H1 (cell line): Measurements from ENCODE around the gene SPIB. TPM values are rescaled to one million over a fixed set of nuclear protein-coding genes. Genes with fewer than 3 reads are reported as not detected.

Experiments used
- CTCF ChIA-PET: fragments of 300-600 bp; sonication (Branson Sonifier 250); formaldehyde crosslinking; loops from one replicate; lab custom pipeline; 2021; ENCODE audit not compliant: partially characterized antibody; lab: Charles Lee
- POLR2A ChIA-PET: fragments of 300-600 bp; sonication (Branson Sonifier 250); formaldehyde crosslinking; loops from one replicate; lab custom pipeline; 2021; ENCODE audit warnings: inconsistent platforms; ENCODE audit not compliant: partially characterized antibody; lab: Charles Lee
- DNase-seq, 2 experiments: peaks; one replicate each; pipeline versions ENCODE4 v3.0.0 to v3.0.0-alpha.2; 2010 to 2022; ENCODE audit warnings: low spot score in 2 of 2, low read depth in 1 of 2, mixed read lengths in 1 of 2
- FAIRE-seq: peaks from 2 replicates; lab custom pipeline; 2011; peaks lifted over from hg19 to GRCh38; lab: Jason Lieb, UNC
- H2AFZ ChIP-seq: 2 replicates; pipeline ENCODE4 v1.8.1; 2012; ENCODE audit warnings: low read length, inconsistent platforms
- H2AK5ac ChIP-seq: 2 replicates; pipeline ENCODE4 v1.6.1; 2013; ENCODE audit warnings: low read depth, low read length
- H2BK120ac ChIP-seq: replicated peaks from 2 replicates; pipeline ENCODE3; 2013; ENCODE audit warnings: low read depth, low read length, inconsistent platforms
- H2BK12ac ChIP-seq: 2 replicates; pipeline ENCODE4 v1.6.1; 2013; ENCODE audit warnings: low read depth, low read length
- H2BK15ac ChIP-seq: 2 replicates; pipeline ENCODE4 v1.6.1; 2013; ENCODE audit warnings: low read length
- H2BK20ac ChIP-seq: 2 replicates; pipeline ENCODE4 v1.6.1; 2013; ENCODE audit warnings: low read length
- H2BK5ac ChIP-seq: 2 replicates; pipeline ENCODE4 v1.6.1; 2013; ENCODE audit warnings: low read depth, low read length
- H3K14ac ChIP-seq: 2 replicates; pipeline ENCODE4 v1.6.1; 2013; ENCODE audit warnings: inconsistent platforms; ENCODE audit not compliant: insufficient read length
- H3K18ac ChIP-seq: 2 replicates; pipeline ENCODE4 v1.6.1; 2013; ENCODE audit warnings: low read length; ENCODE audit errors: extremely low read depth
- H3K23ac ChIP-seq: 2 replicates; pipeline ENCODE4 v1.6.1; 2013; ENCODE audit warnings: inconsistent platforms; ENCODE audit not compliant: insufficient read length
- H3K23me2 ChIP-seq: 2 replicates; pipeline ENCODE4 v1.6.1; 2013; ENCODE audit warnings: low read depth, low read length
- H3K27ac ChIP-seq: 2 replicates; pipeline ENCODE4 v1.6.1; 2011; ENCODE audit warnings: low read depth, low read length, inconsistent platforms
- H3K27me3 ChIP-seq, 4 experiments: replicated peaks in 1 of 4; 1 replicate in 1 of 4; 2 replicates in 3 of 4; pipeline versions ENCODE4 v1.6.1 to v1.8.1; 2011 to 2013; ENCODE audit warnings: low read length in 3 of 4, mild to moderate bottlenecking in 3 of 4, inconsistent platforms in 2 of 4, mixed read lengths in 2 of 4, moderate library complexity in 1 of 4; ENCODE audit not compliant: control insufficient read depth in 3 of 4, insufficient read depth in 3 of 4; ENCODE audit errors: extremely low read depth in 1 of 4
- H3K36me3 ChIP-seq, 4 experiments: 2 replicates each; pipeline versions ENCODE4 v1.6.1 to v1.8.1; 2011 to 2013; ENCODE audit warnings: mild to moderate bottlenecking in 4 of 4, low read length in 3 of 4, moderate library complexity in 2 of 4, control low read depth in 1 of 4, inconsistent platforms in 1 of 4; ENCODE audit not compliant: insufficient read depth in 4 of 4, control insufficient read depth in 2 of 4
- H3K4ac ChIP-seq: replicated peaks from 2 replicates; pipeline ENCODE3; 2013; ENCODE audit warnings: low read length, low read depth, mixed read lengths, inconsistent platforms; ENCODE audit not compliant: insufficient read length
- H3K4me1 ChIP-seq, 4 experiments: replicated peaks in 1 of 4; 1 replicate in 1 of 4; 2 replicates in 3 of 4; pipeline versions ENCODE4 v1.6.1 to v1.8.1; 2011 to 2013; ENCODE audit warnings: low read length in 3 of 4, inconsistent platforms in 2 of 4, mixed read lengths in 1 of 4; ENCODE audit not compliant: insufficient read depth in 4 of 4, control insufficient read depth in 3 of 4
- H3K4me2 ChIP-seq, 2 experiments: 2 replicates each; pipeline versions ENCODE4 v1.6.1 to v1.8.1; 2011 to 2013; ENCODE audit warnings: low read depth in 2 of 2, low read length in 2 of 2, control low read depth in 1 of 2, inconsistent platforms in 1 of 2, mild to moderate bottlenecking in 1 of 2; ENCODE audit not compliant: insufficient read depth in 1 of 2
- H3K4me3 ChIP-seq, 4 experiments: fragments of 200-600, 300-600 bp in 1 of 4; sonication (generic), shearing (Covaris generic), sonication (Bioruptor Twin) in 1 of 4; 2 replicates each; pipeline versions ENCODE4 v1.5.1 to v1.8.1; 2011 to 2016; ENCODE audit warnings: low read length in 4 of 4, low read depth in 3 of 4, control low read depth in 2 of 4, inconsistent platforms in 2 of 4, mild to moderate bottlenecking in 2 of 4, mixed read lengths in 1 of 4, moderate library complexity in 1 of 4; ENCODE audit not compliant: insufficient read depth in 2 of 4; ENCODE audit errors: extremely low read depth in 1 of 4
- H3K56ac ChIP-seq: replicated peaks from 2 replicates; pipeline ENCODE3; 2013; ENCODE audit warnings: low read depth, mild to moderate bottlenecking, mixed read lengths, low read length, inconsistent platforms; ENCODE audit not compliant: insufficient read length
- H3K79me1 ChIP-seq: 2 replicates; pipeline ENCODE4 v1.6.1; 2013; ENCODE audit warnings: low read depth, low read length, control low read depth
- H3K79me2 ChIP-seq, 2 experiments: 2 replicates each; pipeline versions ENCODE4 v1.6.1 to v1.8.1; 2012 to 2013; ENCODE audit warnings: low read length in 2 of 2, mild to moderate bottlenecking in 2 of 2, inconsistent platforms in 1 of 2; ENCODE audit not compliant: insufficient read depth in 2 of 2, control insufficient read depth in 1 of 2
- H3K9ac ChIP-seq, 4 experiments: replicated peaks in 1 of 4; 1 replicate in 1 of 4; 2 replicates in 3 of 4; pipeline versions ENCODE4 v1.6.1 to v1.8.1; 2011 to 2013; ENCODE audit warnings: low read depth in 3 of 4, low read length in 3 of 4, control low read depth in 2 of 4, mild to moderate bottlenecking in 2 of 4, moderate library complexity in 2 of 4, inconsistent platforms in 1 of 4; ENCODE audit errors: extremely low read depth in 1 of 4
- H3K9me3 ChIP-seq, 2 experiments: 2 replicates each; pipeline versions ENCODE4 v1.6.1 to v1.8.1; 2012 to 2013; ENCODE audit warnings: mild to moderate bottlenecking in 2 of 2, moderate library complexity in 2 of 2, control low read depth in 1 of 2, inconsistent platforms in 1 of 2, low read depth in 1 of 2, low read length in 1 of 2, mixed read lengths in 1 of 2; ENCODE audit not compliant: insufficient read depth in 2 of 2
- H4K20me1 ChIP-seq, 2 experiments: replicated peaks in 1 of 2; 2 replicates each; pipeline versions ENCODE3 to v1.8.1; 2011 to 2013; ENCODE audit warnings: inconsistent platforms in 2 of 2, low read length in 2 of 2, mild to moderate bottlenecking in 1 of 2; ENCODE audit not compliant: insufficient read depth in 2 of 2, control insufficient read depth in 1 of 2
- H4K5ac ChIP-seq: 2 replicates; pipeline ENCODE4 v1.6.1; 2013; ENCODE audit warnings: low read length, low read depth, mixed read lengths, inconsistent platforms; ENCODE audit not compliant: insufficient read length
- H4K8ac ChIP-seq: 2 replicates; pipeline ENCODE4 v1.8.0; 2013; ENCODE audit warnings: mild to moderate bottlenecking, moderate library complexity, low read length, inconsistent platforms; ENCODE audit not compliant: insufficient read depth; ENCODE audit errors: extremely low read depth
- H4K91ac ChIP-seq: replicated peaks from 2 replicates; pipeline ENCODE3; 2013; ENCODE audit warnings: low read length, mixed read lengths, inconsistent platforms; ENCODE audit not compliant: insufficient read length
- WGBS, 2 experiments: shearing (Covaris generic) in 1 of 2; methylation state at CpG; one replicate each; pipeline versions ENCODE4 v1.1.6 to v1.1.7; 2013 to 2015; ENCODE audit warnings: low lambda C conversion rate in 2 of 2, mixed read lengths in 2 of 2, inconsistent platforms in 1 of 2, low coverage in 1 of 2, missing lambda C conversion rate in 1 of 2; ENCODE audit not compliant: insufficient replicate concordance in 2 of 2, insufficient coverage in 1 of 2, insufficient read length in 1 of 2; ENCODE audit errors: extremely low coverage in 1 of 2, missing lambda C conversion rate in 1 of 2; 5-methylcytosine and 5-hydroxymethylcytosine counted together
- polyA plus RNA-seq, 7 experiments: library from polyadenylated mRNA; depleted of rRNA in 3 of 7; stranded (reverse) in 5 of 7; unstranded in 2 of 7; fragments of >200 nt in 5 of 7; fragments of 200-250 nt in 2 of 7; gene quantifications; 1 replicate in 5 of 7; 2 replicates in 1 of 7; 4 replicates in 1 of 7; pipeline versions ENCODE4 v1.2.1 to v1.2.3, GENCODE V29; 2011 to 2013; ENCODE audit warnings: missing spikeins in 2 of 7, mixed read lengths in 2 of 7
- total RNA-seq: library from RNA; stranded (reverse); fragmentation: NEBNext Ultra II Directional; extraction: Animal tissue kit (Norgen Biotek cat#: 25700); gene quantifications from 2 replicates; pipeline ENCODE4 v1.2.1, GENCODE V29; 2021

Gene SPIB
- total and polyA plus RNA-seq, 2 of the 8 experiments (the other 6 are each of a cell fraction or from before 2014, with no cell fraction given) = 11.1 to 17.4 TPM

- Histone ChIP-seq H4K20me1 (no peaks in the 10 kb centered on the region), H3K4me1 (peaks cover 0 to 19% (median 11%) of the 10 kb centered on the region in 4 experiments; a peak in 6 of 7 replicates), H2BK5ac (no peak overlapping the region), H3K79me2 (no peaks in the 10 kb centered on the region), H2AFZ (no peak overlapping the region), H3K27ac (no peak overlapping the region), H3K4ac (no peak overlapping the region), H3K36me3 (no peaks in the 10 kb centered on the region), H3K27me3 (peaks cover 0 to 2% (median 0%) of the 10 kb centered on the region in 4 experiments; a peak in 1 of 7 replicates), H3K56ac (no peak overlapping the region), H3K23ac (no peak overlapping the region), H3K14ac (no peak overlapping the region), H3K23me2 (peaks cover 12% of the 10 kb centered on the region; the same call in 1 of the 2 replicates), H3K9me3 (no peaks in the 10 kb centered on the region), H3K18ac (no peak overlapping the region), H2BK20ac (no peak overlapping the region), H2AK5ac (no peak overlapping the region), H2BK120ac (no peak overlapping the region), H2BK12ac (no peak overlapping the region), H3K4me3 (no peak overlapping the region), H2BK15ac (no peak overlapping the region), H4K91ac (no peak overlapping the region), H3K79me1 (peaks cover 2% of the 10 kb centered on the region; the same call in 1 of the 2 replicates), H4K8ac (no peak overlapping the region), H4K5ac (no peak overlapping the region), H3K9ac (no peak overlapping the region), H3K4me2 (no peak overlapping the region)
- WGBS, 2 experiments = 90% methylated on average over 11 of the region's 18 CpGs; no CpG with 5 or more reads in 1 of the 2 experiments
- ChIA-PET POLR2A (interaction anchor here (0.7 to 3.4 kb wide), 6 partner anchors 8 to 109 kb away, joined by 3 to 15 read pairs (median 3); partner anchors contain the start of gene POLD1), CTCF (interaction anchor here (1.9 to 2.4 kb wide), 2 partner anchors 43 to 65 kb away, joined by 7 to 8 read pairs; no protein-coding TSS in a partner anchor)
- FAIRE-seq = no peak
- no peak for DNase-seq
Measured at GRCh38 chr19:50422397-50423278, 3.9 kb downstream of the SPIB start.
